ENCODE measurements around the gene PDSS2.
"Not testable (repeated sequence)": the region's sequence is repeated elsewhere in the genome, so short reads cannot be mapped to it uniquely, and the experiment has no call there.

Gene PDSS2

GRCh38 chr6:107144666-107145065 lies 314.7 kb downstream of the PDSS2 start:
- no peak for TF ChIP-seq POLR2A (IDR thresholded peaks at IDR 0.05; ENCODE audit: low read length)
- no peak for TF ChIP-seq GATA1 (IDR thresholded peaks at IDR 0.05; ENCODE audit: low read depth, low read length)
- DNase-seq = no peak

GRCh38 chr6:107144014-107144413 lies 315.4 kb downstream of the PDSS2 start:
- DNase-seq = no peak
- TF ChIP-seq GATA1 (IDR thresholded peaks at IDR 0.05; ENCODE audit: low read depth, low read length) = no peak
- TF ChIP-seq POLR2A (IDR thresholded peaks at IDR 0.05; ENCODE audit: low read length) = no peak

GRCh38 chr6:107140581-107140980 lies 318.8 kb downstream of the PDSS2 start:
- no peak for DNase-seq
- no peak for TF ChIP-seq GATA1 (IDR thresholded peaks at IDR 0.05; ENCODE audit: low read depth, low read length)
- no peak for TF ChIP-seq POLR2A (IDR thresholded peaks at IDR 0.05; ENCODE audit: low read length)

- DNase-seq = not testable (repeated sequence)
Measured at GRCh38 chr6:107136324-107136723, 323.0 kb downstream of the PDSS2 start.

- DNase-seq = not testable (repeated sequence)
Measured at GRCh38 chr6:107135048-107135680, 324.2 kb downstream of the PDSS2 start.

- DNase-seq = peak; percentile 10 to 42
- no peak for TF ChIP-seq GATA1 (IDR thresholded peaks at IDR 0.05; ENCODE audit: low read depth, low read length)
- no peak for TF ChIP-seq POLR2A (IDR thresholded peaks at IDR 0.05; ENCODE audit: low read length)
Measured at GRCh38 chr6:107132330-107132954, 326.9 kb downstream of the PDSS2 start.

GRCh38 chr6:107129370-107129925 lies 329.9 kb downstream of the PDSS2 start:
- DNase-seq = no peak
- no peak for TF ChIP-seq GATA1 (IDR thresholded peaks at IDR 0.05; ENCODE audit: low read depth, low read length)
- no peak for TF ChIP-seq POLR2A (IDR thresholded peaks at IDR 0.05; ENCODE audit: low read length)

- TF ChIP-seq POLR2A (IDR thresholded peaks at IDR 0.05; ENCODE audit: low read length) (no peak), GATA1 (IDR thresholded peaks at IDR 0.05; ENCODE audit: low read depth, low read length) (no peak)
- DNase-seq = no peak
Measured at GRCh38 chr6:107128577-107128976, 330.8 kb downstream of the PDSS2 start.

GRCh38 chr6:107128175-107128574 lies 331.2 kb downstream of the PDSS2 start:
- no peak for DNase-seq

GRCh38 chr6:107125771-107126170 lies 333.6 kb downstream of the PDSS2 start:
- TF ChIP-seq GATA1 (IDR thresholded peaks at IDR 0.05; ENCODE audit: low read depth, low read length) (no peak), POLR2A (IDR thresholded peaks at IDR 0.05; ENCODE audit: low read length) (no peak)
- DNase-seq = no peak

More at GRCh38 chr6:107128175-107128574, 331.2 kb downstream of the PDSS2 start:
- no peak for TF ChIP-seq POLR2A (IDR thresholded peaks at IDR 0.05; ENCODE audit: low read length)
- TF ChIP-seq GATA1 (IDR thresholded peaks at IDR 0.05; ENCODE audit: low read depth, low read length) = no peak

GRCh38 chr6:107124934-107125348 lies 334.4 kb downstream of the PDSS2 start:
- TF ChIP-seq GATA1 (IDR thresholded peaks at IDR 0.05; ENCODE audit: low read depth, low read length) (no peak), POLR2A (IDR thresholded peaks at IDR 0.05; ENCODE audit: low read length) (no peak)

GRCh38 chr6:107123501-107123900 lies 335.9 kb downstream of the PDSS2 start:
- no peak for DNase-seq
- TF ChIP-seq GATA1 (IDR thresholded peaks at IDR 0.05; ENCODE audit: low read depth, low read length) = no peak
- no peak for TF ChIP-seq POLR2A (IDR thresholded peaks at IDR 0.05; ENCODE audit: low read length)

More at GRCh38 chr6:107124934-107125348, 334.4 kb downstream of the PDSS2 start:
- no peak for DNase-seq

- DNase-seq = no peak
- TF ChIP-seq GATA1 (IDR thresholded peaks at IDR 0.05; ENCODE audit: low read depth, low read length) = no peak
Measured at GRCh38 chr6:107122748-107123147, 336.6 kb downstream of the PDSS2 start.

- DNase-seq = peak; percentile 17 to 44
- TF ChIP-seq GATA1 (IDR thresholded peaks at IDR 0.05; ENCODE audit: low read depth, low read length) = no peak
- TF ChIP-seq POLR2A (IDR thresholded peaks at IDR 0.05; ENCODE audit: low read length) = no peak
Measured at GRCh38 chr6:107121964-107122495, 337.3 kb downstream of the PDSS2 start.

GRCh38 chr6:107121266-107121665 lies 338.1 kb downstream of the PDSS2 start:
- peak in 1 of 2 experiments; percentile 27 for DNase-seq
- no peak for TF ChIP-seq POLR2A (IDR thresholded peaks at IDR 0.05; ENCODE audit: low read length)
- no peak for TF ChIP-seq GATA1 (IDR thresholded peaks at IDR 0.05; ENCODE audit: low read depth, low read length)
